Adrenal gland (tissue), 5 donors: ENCODE results near the gene RBM5.

Experiments
- POLR2A ChIP-seq, 2 donors: fragments of 450-650 bp; IDR thresholded peaks; one replicate each; pipeline ENCODE4 v1.6.1; 2017; ENCODE audit warnings: antibody characterized with exemption in 2 of 2, mild to moderate bottlenecking in 2 of 2, moderate library complexity in 1 of 2
- TF ChIP-seq, protein P1 (sequence below), 6 experiments: fragments of 450-650 bp in 4 of 6; fragments of 200-600 bp in 2 of 6; sonication (generic) in 1 of 6; IDR thresholded peaks; 1 replicate in 5 of 6; 2 replicates in 1 of 6; pipeline versions ENCODE4 v1.5.1 to v1.8.0; 2016 to 2021; ENCODE audit warnings: antibody characterized with exemption in 6 of 6, mild to moderate bottlenecking in 2 of 6, moderate library complexity in 1 of 6
- donor health status: DM: no; HTN: no; CAD: no.

DNA sequence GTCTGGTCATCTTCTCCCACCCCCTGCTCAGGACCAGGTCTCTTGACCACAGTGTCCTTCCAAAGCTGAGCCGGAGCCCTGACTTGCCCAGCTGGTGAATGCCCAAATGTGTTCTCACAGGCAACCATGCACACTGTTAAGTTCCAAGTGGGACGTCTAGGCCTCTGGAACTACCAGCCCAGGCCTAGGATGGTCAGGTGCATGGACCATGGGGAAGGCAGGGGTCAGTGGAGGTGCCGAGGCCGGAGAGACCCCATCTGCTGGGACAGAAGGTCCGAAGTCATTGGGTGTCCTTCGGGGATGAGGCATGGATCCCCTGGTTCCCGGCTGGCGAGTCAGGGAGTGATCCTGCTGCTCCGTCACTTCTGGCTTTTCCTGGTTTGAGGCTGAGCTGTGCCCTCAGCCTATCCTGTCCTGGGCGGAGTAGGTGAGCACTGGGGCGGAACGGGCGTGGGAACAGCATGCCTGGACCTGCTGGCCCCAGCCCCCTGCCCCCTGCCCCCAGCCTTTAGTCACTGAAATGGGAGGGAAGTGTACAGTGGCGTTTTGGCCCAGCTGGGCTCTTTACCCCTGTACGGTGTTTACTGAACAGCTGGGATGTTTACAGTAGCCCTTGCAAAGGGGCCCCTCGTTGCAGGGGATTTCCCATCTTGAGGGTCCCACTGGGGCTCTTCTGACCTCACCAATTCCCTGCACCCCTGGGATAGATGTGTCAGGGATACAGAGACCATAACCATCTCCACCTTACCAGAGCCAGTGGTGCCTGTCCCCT, 78.5 kb downstream of the RBM5 start:
- TF ChIP-seq, protein P1, sequence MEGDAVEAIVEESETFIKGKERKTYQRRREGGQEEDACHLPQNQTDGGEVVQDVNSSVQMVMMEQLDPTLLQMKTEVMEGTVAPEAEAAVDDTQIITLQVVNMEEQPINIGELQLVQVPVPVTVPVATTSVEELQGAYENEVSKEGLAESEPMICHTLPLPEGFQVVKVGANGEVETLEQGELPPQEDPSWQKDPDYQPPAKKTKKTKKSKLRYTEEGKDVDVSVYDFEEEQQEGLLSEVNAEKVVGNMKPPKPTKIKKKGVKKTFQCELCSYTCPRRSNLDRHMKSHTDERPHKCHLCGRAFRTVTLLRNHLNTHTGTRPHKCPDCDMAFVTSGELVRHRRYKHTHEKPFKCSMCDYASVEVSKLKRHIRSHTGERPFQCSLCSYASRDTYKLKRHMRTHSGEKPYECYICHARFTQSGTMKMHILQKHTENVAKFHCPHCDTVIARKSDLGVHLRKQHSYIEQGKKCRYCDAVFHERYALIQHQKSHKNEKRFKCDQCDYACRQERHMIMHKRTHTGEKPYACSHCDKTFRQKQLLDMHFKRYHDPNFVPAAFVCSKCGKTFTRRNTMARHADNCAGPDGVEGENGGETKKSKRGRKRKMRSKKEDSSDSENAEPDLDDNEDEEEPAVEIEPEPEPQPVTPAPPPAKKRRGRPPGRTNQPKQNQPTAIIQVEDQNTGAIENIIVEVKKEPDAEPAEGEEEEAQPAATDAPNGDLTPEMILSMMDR (IDR thresholded peaks at IDR 0.05), result no peak
- no peak for TF ChIP-seq POLR2A (IDR thresholded peaks at IDR 0.05)
